IPS DF 19.7 (cell line): ENCODE results near the gene MMP19.

Experiments used
- DNase-seq: peaks from one replicate; pipeline ENCODE4 v3.0.0-alpha.2; 2013; ENCODE audit warnings: low read depth, low spot score

The MMP19 gene

GRCh38 chr12:55815473-55815872 is 27.3 kb downstream of the MMP19 start:
- DNase-seq: no peak

- DNase-seq: no peak
Observed at GRCh38 chr12:55814257-55814656, 28.5 kb downstream of the MMP19 start.

- no peak for DNase-seq
Observed at GRCh38 chr12:55812088-55812487, 30.6 kb downstream of the MMP19 start.

- no peak for DNase-seq
Observed at GRCh38 chr12:55809274-55809673, 33.5 kb downstream of the MMP19 start.

- DNase-seq: no peak
Observed at GRCh38 chr12:55806982-55807381, 35.8 kb downstream of the MMP19 start.

DNA sequence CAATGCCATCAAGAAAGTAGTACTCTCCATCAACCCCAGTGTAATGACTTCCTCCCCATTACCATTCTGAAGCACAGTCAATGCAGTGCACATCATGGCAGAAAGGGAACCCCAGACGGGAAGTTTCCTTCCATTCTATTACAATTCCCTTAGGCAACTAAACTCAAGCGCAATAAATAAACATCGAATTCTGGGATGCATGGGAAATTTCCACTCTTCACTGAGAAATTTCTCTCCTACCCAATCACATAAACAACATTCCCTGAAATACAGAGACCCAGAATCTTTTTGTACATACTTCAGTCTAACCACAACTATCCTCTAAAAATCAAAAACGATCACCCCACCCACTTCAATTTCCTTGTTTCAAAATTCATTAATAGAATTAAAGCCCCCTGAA is 45.2 kb downstream of the MMP19 start:
- DNase-seq: no peak

GRCh38 chr12:55797068-55797467 is 45.7 kb downstream of the MMP19 start:
- DNase-seq: peak; percentile 20

GRCh38 chr12:55795950-55796349 is 46.8 kb downstream of the MMP19 start:
- DNase-seq: no peak

DNA sequence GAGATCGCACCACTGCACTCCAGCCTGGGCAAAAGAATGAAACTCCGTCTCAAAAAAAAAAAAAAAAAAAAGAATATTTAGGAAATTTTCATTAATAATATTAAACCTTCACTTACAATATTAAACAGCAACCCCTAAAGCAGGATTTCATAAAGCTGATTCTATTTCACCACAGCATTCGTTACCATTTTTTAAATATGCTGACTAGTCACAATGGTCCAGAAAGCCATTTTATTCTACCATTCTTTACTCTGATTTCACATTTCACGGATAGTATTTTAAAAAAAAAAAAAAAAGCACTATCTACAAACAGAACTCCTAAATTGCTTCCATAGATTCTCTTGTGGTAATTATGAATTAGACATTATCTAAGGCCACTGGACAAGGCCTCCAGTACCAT is 52.8 kb downstream of the MMP19 start:
- DNase-seq: no peak

DNA sequence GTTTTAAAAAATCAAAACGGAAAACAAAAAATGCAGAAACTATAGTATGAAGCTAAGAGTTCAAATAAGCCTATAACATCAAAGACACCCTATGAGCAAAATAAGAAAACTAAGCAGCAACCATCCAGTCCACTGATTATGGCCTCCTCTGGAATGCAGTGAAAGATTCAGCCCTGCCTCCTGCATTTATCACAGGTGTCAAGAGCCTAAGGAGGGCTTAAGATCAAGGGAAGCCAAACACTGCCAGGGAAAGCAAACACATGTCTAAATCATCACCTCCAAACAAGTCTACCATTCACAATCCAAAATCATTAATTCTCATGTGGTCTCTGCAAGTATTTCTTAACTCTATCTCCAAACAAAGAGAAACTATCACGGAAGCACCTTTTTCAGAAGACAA is 53.6 kb downstream of the MMP19 start:
- DNase-seq: no peak

GRCh38 chr12:55788546-55788945 is 54.2 kb downstream of the MMP19 start:
- no peak for DNase-seq
